AG04450 (cell line): ENCODE results near the gene MED1. TPM values are rescaled to one million over a fixed set of nuclear protein-coding genes. Genes with fewer than 3 reads are reported as not detected.

Experiments
- CTCF ChIA-PET: fragments of 300-600, 350-600 bp; formaldehyde crosslinking; extraction: SDS; loops from one replicate; lab custom pipeline; 2022; ENCODE audit warnings: antibody characterized with exemption, inconsistent platforms; lab: Charles Lee
- POLR2A ChIA-PET: fragments of 350-600 bp; formaldehyde crosslinking; extraction: SDS; loops from one replicate; lab custom pipeline; 2021; ENCODE audit warnings: antibody characterized with exemption, inconsistent platforms; lab: Yijun Ruan, JAX
- DNase-seq: peaks from one replicate; pipeline ENCODE4 v3.0.0-alpha.2; 2011; ENCODE audit warnings: low read depth, low spot score
- H3K27ac ChIP-seq: one replicate; pipeline ENCODE4 v1.5.1; 2012; ENCODE audit warnings: low read depth, low read length, control low read depth
- H3K27me3 ChIP-seq: one replicate; pipeline ENCODE4 v1.6.0; 2012; ENCODE audit warnings: low read length; ENCODE audit not compliant: control insufficient read depth, insufficient read depth
- H3K4me3 ChIP-seq: 2 replicates; pipeline ENCODE4 v1.5.1; 2011; ENCODE audit warnings: mild to moderate bottlenecking, low read depth, low read length, control low read depth
- H3K9me3 ChIP-seq: 2 replicates; pipeline ENCODE4 v1.5.1; 2012; ENCODE audit warnings: low read length; ENCODE audit not compliant: control insufficient read depth, insufficient read depth
- CTCF ChIP-seq: IDR thresholded peaks from 2 replicates; pipeline ENCODE4 v1.5.1; 2011; ENCODE audit warnings: low read depth, low read length, control low read depth, inconsistent platforms
- polyA plus RNA-seq: library from polyadenylated mRNA; depleted of rRNA; stranded (reverse); fragments of >200 nt; gene quantifications from 2 replicates; pipeline ENCODE4 v1.2.3, GENCODE V29; 2011

MED1 gene
- polyA plus RNA-seq, 1 experiment = 43.9 TPM

GRCh38 chr17:39400547-39401411 lies 50.3 kb downstream of the MED1 start:
- CTCF ChIA-PET = interaction anchor here (0.5 to 0.6 kb wide), 2 partner anchors 85 to 88 kb away, joined by 3 to 5 read pairs; no protein-coding TSS in a partner anchor
- H3K27ac ChIP-seq = peak overlapping the region; percentile 48
- peak overlapping the region; percentile 77 for H3K4me3 ChIP-seq
- POLR2A ChIA-PET = interaction anchor here (0.6 to 2.5 kb wide), 4 partner anchors 25 to 81 kb away, joined by 3 to 8 read pairs (median 4); partner anchors contain the start of gene MED1
- no peaks in the 10 kb centered on the region; the same call in 1 of the 2 replicates for H3K9me3 ChIP-seq
- DNase-seq = no peak
- no peaks in the 10 kb centered on the region for H3K27me3 ChIP-seq
- no peak for TF ChIP-seq CTCF

- Histone ChIP-seq H3K27me3 (no peaks in the 10 kb centered on the region), H3K27ac (no peak overlapping the region), H3K4me3 (no peak overlapping the region; the same call in 1 of the 2 replicates), H3K9me3 (no peaks in the 10 kb centered on the region; the same call in 1 of the 2 replicates)
- ChIA-PET CTCF (interaction anchor here (1.4 kb wide), 1 partner anchor 222 kb away, joined by 4 read pairs; no protein-coding TSS in a partner anchor), POLR2A (interaction anchor here (0.6 kb wide), 1 partner anchor 80 kb away, joined by 4 read pairs; no protein-coding TSS in a partner anchor)
- no peak for TF ChIP-seq CTCF
- no peak for DNase-seq
Observed at GRCh38 chr17:39399791-39400190, 51.3 kb downstream of the MED1 start.

- no peaks in the 10 kb centered on the region for H3K27me3 ChIP-seq
- ChIA-PET POLR2A (no interaction called here), CTCF (interaction anchor here (0.5 to 2.2 kb wide), 7 partner anchors 10 to 162 kb away, joined by 3 to 7 read pairs (median 4); no protein-coding TSS in a partner anchor)
- TF ChIP-seq CTCF = no peak
- H3K9me3 ChIP-seq = no peaks in the 10 kb centered on the region
- H3K27ac ChIP-seq = no peak overlapping the region
- H3K4me3 ChIP-seq = no peak overlapping the region
- no peak for DNase-seq
Observed at GRCh38 chr17:39393736-39394135, 57.3 kb downstream of the MED1 start.

- no peaks in the 10 kb centered on the region for H3K27me3 ChIP-seq
Observed at GRCh38 chr17:39391448-39391847, 59.6 kb downstream of the MED1 start.

More at GRCh38 chr17:39391448-39391847, 59.6 kb downstream of the MED1 start:
- ChIA-PET CTCF (no interaction called here), POLR2A (no interaction called here)
- Histone ChIP-seq H3K4me3 (no peak overlapping the region), H3K9me3 (no peaks in the 10 kb centered on the region), H3K27ac (no peak overlapping the region)
- DNase-seq = no peak
- TF ChIP-seq CTCF = no peak
